OCI-LY7 (cell line): ENCODE results near the gene ZNF576. TPM values are rescaled to one million over a fixed set of nuclear protein-coding genes. Genes with fewer than 3 reads are reported as not detected.
"Not testable (repeated sequence)": the region's sequence is repeated elsewhere in the genome, so short reads cannot be mapped to it uniquely, and the experiment has no call there.

Experiments
- BruUV-seq: library from RNA; stranded (reverse); fragments of 400-500 nt; replicated peaks from 2 replicates; lab custom pipeline; 2021; lab: Mats Ljungman, UMichigan
- CTCF ChIA-PET: fragments of 300-600 bp; sonication (Branson Sonifier 250); formaldehyde crosslinking; loops from one replicate; lab custom pipeline; 2022; ENCODE audit warnings: antibody characterized with exemption; ENCODE audit not compliant: unreplicated experiment; lab: Charles Lee
- POLR2A ChIA-PET: fragments of 300-600 bp; sonication (Branson Sonifier 250); formaldehyde crosslinking; loops from one replicate; lab custom pipeline; 2022; ENCODE audit warnings: antibody characterized with exemption; lab: Charles Lee
- DNase-seq: peaks from one replicate; pipeline ENCODE4 v3.0.0-alpha.2; 2015; ENCODE audit warnings: low spot score
- H2AFZ ChIP-seq: fragments of 200-600 bp; sonication (generic), shearing (Covaris generic); 2 replicates; pipeline ENCODE4 v1.6.1; 2014; ENCODE audit warnings: mild to moderate bottlenecking, antibody characterized with exemption, low read length, moderate library complexity
- H3K27ac ChIP-seq: fragments of 200-600 bp; sonication (generic); 2 replicates; pipeline ENCODE4 v1.5.1; 2014; ENCODE audit warnings: mixed run types, low read depth, mild to moderate bottlenecking, moderate library complexity, low read length, inconsistent platforms; ENCODE audit not compliant: poor library complexity, severe bottlenecking
- H3K36me3 ChIP-seq: fragments of 200-600 bp; sonication (generic); 2 replicates; pipeline ENCODE4 v1.6.1; 2014; ENCODE audit warnings: mild to moderate bottlenecking, antibody characterized with exemption, low read length, moderate library complexity, mixed read lengths; ENCODE audit not compliant: insufficient read depth
- H3K4me1 ChIP-seq: fragments of 200-600 bp; sonication (generic); 2 replicates; pipeline ENCODE4 v1.5.1; 2014; ENCODE audit warnings: mild to moderate bottlenecking, low read length; ENCODE audit not compliant: insufficient read depth, poor library complexity, severe bottlenecking
- H3K4me2 ChIP-seq: fragments of 200-600 bp; sonication (generic); 2 replicates; pipeline ENCODE4 v1.6.1; 2014; ENCODE audit warnings: mild to moderate bottlenecking, low read length
- H3K4me3 ChIP-seq: fragments of 200-600 bp; sonication (generic); 2 replicates; pipeline ENCODE4 v1.5.1; 2014; ENCODE audit warnings: mild to moderate bottlenecking, low read depth, low read length; ENCODE audit not compliant: poor library complexity, severe bottlenecking
- H3K79me2 ChIP-seq: fragments of 200-600 bp; sonication (generic); 2 replicates; pipeline ENCODE4 v1.6.1; 2016; ENCODE audit warnings: low read depth, mild to moderate bottlenecking, low read length, moderate library complexity, mixed read lengths; ENCODE audit not compliant: insufficient read depth
- H3K9me2 ChIP-seq: fragments of 200-600 bp; sonication (generic); 2 replicates; pipeline ENCODE4 v1.6.1; 2016; ENCODE audit warnings: mild to moderate bottlenecking, low read length, mixed read lengths; ENCODE audit not compliant: insufficient read depth
- H3K9me3 ChIP-seq: fragments of 200-600 bp; sonication (generic); 2 replicates; pipeline ENCODE4 v1.6.1; 2014; ENCODE audit warnings: mild to moderate bottlenecking, mixed run types, low read length, mixed read lengths
- H4K20me1 ChIP-seq: fragments of 200-600 bp; sonication (generic); 2 replicates; pipeline ENCODE4 v1.6.1; 2014; ENCODE audit warnings: mild to moderate bottlenecking, antibody characterized with exemption, low read length, moderate library complexity, mixed read lengths; ENCODE audit not compliant: insufficient read depth
- EZH2phosphoT487 ChIP-seq: fragments of 200-600 bp; sonication (generic); IDR thresholded peaks from 2 replicates; pipeline ENCODE4 v1.6.1; 2018; ENCODE audit warnings: low read depth, borderline replicate concordance, mild to moderate bottlenecking, mixed run types, antibody characterized with exemption, low read length, moderate library complexity, mixed read lengths
- intact Hi-C: fragments of 100-400 bp; cut with micrococcal nuclease; formaldehyde crosslinking; loops from one replicate; pipeline ENCODE4 v1.10.0; 2022; ENCODE audit not compliant: unreplicated experiment
- total RNA-seq, 2 experiments: library from RNA; depleted of rRNA in 1 of 2; stranded (reverse); fragments of >200 nt in 1 of 2; shearing (Covaris generic) in 1 of 2; gene quantifications; 2 replicates each; pipeline ENCODE4 v1.2.3, GENCODE V29; 2014 to 2022
- TF ChIP-seq, protein P1 (sequence below): fragments of 200-600 bp; sonication (generic); conservative IDR thresholded peaks from 2 replicates; pipeline ENCODE4 v1.5.1; 2014; ENCODE audit warnings: mild to moderate bottlenecking, antibody characterized with exemption, low read length, moderate library complexity, mixed read lengths

Gene ZNF576
- total RNA-seq, 2 experiments from 2014 or later = 17.8 to 20.2 TPM

DNA sequence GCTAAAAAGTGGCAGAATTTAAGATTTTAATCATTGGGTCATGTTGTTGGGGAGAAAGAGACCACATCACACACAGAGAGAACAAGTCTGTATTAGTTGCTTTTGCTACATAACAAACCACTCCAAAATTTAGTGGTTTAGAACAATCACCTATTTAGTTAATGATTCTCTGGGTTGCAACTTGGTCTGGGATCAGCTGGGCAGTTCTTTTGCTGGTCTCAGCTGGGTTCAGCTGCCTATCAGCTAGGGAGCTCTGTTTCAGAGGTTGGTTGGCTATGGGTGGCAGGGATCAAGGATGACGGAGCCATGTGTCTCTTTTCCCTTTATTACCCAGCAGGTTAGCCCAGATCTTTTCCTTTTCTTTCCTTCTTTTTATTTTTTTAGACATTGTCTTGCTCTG lies 11.9 kb upstream of the ZNF576 start:
- BruUV-seq = no TSS peak
- H3K4me2 ChIP-seq = no peak overlapping the region
- H4K20me1 ChIP-seq = no peaks in the 10 kb centered on the region
- no peaks in the 10 kb centered on the region for H3K36me3 ChIP-seq
- ChIA-PET CTCF (no interaction called here), POLR2A (interaction anchor here (1.1 kb wide), 1 partner anchor 9 kb away, joined by 4 read pairs; the partner anchor contains the start of gene PINLYP)
- H3K9me2 ChIP-seq = no peaks in the 10 kb centered on the region
- H2AFZ ChIP-seq = peak overlapping the region; percentile 8; the same call in 1 of the 2 replicates
- no peak for DNase-seq
- TF ChIP-seq, protein P1, sequence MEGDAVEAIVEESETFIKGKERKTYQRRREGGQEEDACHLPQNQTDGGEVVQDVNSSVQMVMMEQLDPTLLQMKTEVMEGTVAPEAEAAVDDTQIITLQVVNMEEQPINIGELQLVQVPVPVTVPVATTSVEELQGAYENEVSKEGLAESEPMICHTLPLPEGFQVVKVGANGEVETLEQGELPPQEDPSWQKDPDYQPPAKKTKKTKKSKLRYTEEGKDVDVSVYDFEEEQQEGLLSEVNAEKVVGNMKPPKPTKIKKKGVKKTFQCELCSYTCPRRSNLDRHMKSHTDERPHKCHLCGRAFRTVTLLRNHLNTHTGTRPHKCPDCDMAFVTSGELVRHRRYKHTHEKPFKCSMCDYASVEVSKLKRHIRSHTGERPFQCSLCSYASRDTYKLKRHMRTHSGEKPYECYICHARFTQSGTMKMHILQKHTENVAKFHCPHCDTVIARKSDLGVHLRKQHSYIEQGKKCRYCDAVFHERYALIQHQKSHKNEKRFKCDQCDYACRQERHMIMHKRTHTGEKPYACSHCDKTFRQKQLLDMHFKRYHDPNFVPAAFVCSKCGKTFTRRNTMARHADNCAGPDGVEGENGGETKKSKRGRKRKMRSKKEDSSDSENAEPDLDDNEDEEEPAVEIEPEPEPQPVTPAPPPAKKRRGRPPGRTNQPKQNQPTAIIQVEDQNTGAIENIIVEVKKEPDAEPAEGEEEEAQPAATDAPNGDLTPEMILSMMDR = no peak
- TF ChIP-seq EZH2phosphoT487 = no peak
- no peaks in the 10 kb centered on the region for H3K9me3 ChIP-seq
- H3K4me3 ChIP-seq = no peak overlapping the region
- H3K79me2 ChIP-seq = no peaks in the 10 kb centered on the region
- peak overlapping the region; percentile 10 for H3K27ac ChIP-seq
- intact Hi-C loops = no loop called here
- peaks cover 7% of the 10 kb centered on the region for H3K4me1 ChIP-seq

DNA sequence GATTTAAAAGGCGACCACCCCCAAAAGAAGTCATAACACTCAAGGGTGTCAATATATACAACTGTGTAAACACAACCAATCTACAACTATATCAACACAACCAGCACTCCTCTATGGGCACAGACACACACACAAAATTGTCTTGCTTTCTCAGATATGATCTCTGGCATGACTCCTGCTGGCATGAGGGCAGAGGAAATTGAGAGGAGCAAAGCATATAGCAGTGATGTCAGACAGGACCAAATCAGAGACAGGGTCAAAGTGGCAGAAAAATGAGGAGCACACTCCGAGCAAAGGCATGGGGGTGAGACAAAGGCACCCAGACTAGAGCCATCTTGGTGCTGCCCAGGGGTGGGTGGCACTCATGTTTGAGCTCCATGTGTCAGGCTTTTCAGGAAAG lies 10.0 kb upstream of the ZNF576 start:
- H4K20me1 ChIP-seq = no peaks in the 10 kb centered on the region
- TF ChIP-seq, protein P1 = no peak
- TF ChIP-seq EZH2phosphoT487 = no peak
- H3K4me1 ChIP-seq = peaks cover 12% of the 10 kb centered on the region
- POLR2A ChIA-PET = interaction anchor here (0.6 kb wide), 1 partner anchor 76 kb away, joined by 3 read pairs; no protein-coding TSS in a partner anchor
- no peaks in the 10 kb centered on the region for H3K79me2 ChIP-seq
- CTCF ChIA-PET = no interaction called here
- no peaks in the 10 kb centered on the region for H3K36me3 ChIP-seq
- DNase-seq = no peak
- H2AFZ ChIP-seq = no peak overlapping the region
- no peaks in the 10 kb centered on the region for H3K9me3 ChIP-seq
- H3K4me2 ChIP-seq = no peak overlapping the region
- H3K9me2 ChIP-seq = no peaks in the 10 kb centered on the region
- no TSS peak for BruUV-seq
- H3K27ac ChIP-seq = no peak overlapping the region
- H3K4me3 ChIP-seq = no peak overlapping the region
- intact Hi-C loops = no loop called here

DNA sequence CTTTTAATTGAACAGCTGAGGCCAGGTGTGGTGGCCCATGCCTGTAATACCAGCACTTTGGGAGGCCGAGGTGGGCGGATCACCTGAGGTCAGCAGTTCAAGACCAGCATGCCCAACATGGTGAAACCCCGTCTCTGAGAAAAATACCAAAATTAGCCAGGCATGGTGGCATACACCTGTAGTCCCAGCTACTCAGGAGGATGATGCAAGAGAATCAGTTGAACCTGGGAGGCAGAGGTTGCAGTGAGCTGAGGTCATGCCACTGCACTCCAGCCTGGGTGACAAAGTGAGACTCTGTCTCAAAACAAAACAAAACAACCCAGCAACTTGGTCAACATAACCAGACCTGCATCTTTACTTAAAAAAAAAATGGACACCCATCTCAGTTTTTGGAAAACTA lies 9.4 kb upstream of the ZNF576 start:
- H2AFZ ChIP-seq, CTCF ChIA-PET, H3K4me3 ChIP-seq, BruUV-seq, H3K9me2 ChIP-seq, H3K36me3 ChIP-seq, H3K27ac ChIP-seq, H3K79me2 ChIP-seq, intact Hi-C loops, H4K20me1 ChIP-seq, H3K9me3 ChIP-seq, H3K4me2 ChIP-seq, DNase-seq: not testable (repeated sequence)
- peaks cover 12% of the 10 kb centered on the region for H3K4me1 ChIP-seq
- POLR2A ChIA-PET = interaction anchor here (0.6 kb wide), 1 partner anchor 75 kb away, joined by 3 read pairs; no protein-coding TSS in a partner anchor
